ENCODE measurements around the gene AFAP1. TPM values are rescaled to one million over a fixed set of nuclear protein-coding genes. Genes with fewer than 3 reads are reported as not detected.

AFAP1 gene
- total RNA-seq, 1 experiment from 2014 or later, result 27.6 TPM

- Mint-ChIP-seq H3K4me3 (ENCODE audit: unreplicated experiment) (no peak overlapping the region), H3K4me1 (ENCODE audit: low read depth, unreplicated experiment) (no peaks in the 10 kb centered on the region), H3K9me3 (ENCODE audit: unreplicated experiment) (peaks cover 14% of the 10 kb centered on the region), H3K27ac (ENCODE audit: unreplicated experiment) (no peak overlapping the region), H3K36me3 (ENCODE audit: insufficient read depth, unreplicated experiment) (peaks cover 6% of the 10 kb centered on the region), H3K27me3 (ENCODE audit: insufficient read depth, unreplicated experiment) (no peaks in the 10 kb centered on the region)
- no peak for DNase-seq
- Histone ChIP-seq H3K36me3 (ENCODE audit: control insufficient read depth, insufficient read depth, low read length) (no peaks in the 10 kb centered on the region), H3K27me3 (replicated peaks; ENCODE audit: control insufficient read depth, insufficient read depth, low read length) (no peaks in the 10 kb centered on the region), H3K4me3 (ENCODE audit: low read depth, low read length) (no peak overlapping the region), H3K9me3 (no peaks in the 10 kb centered on the region), H3K4me1 (no peaks in the 10 kb centered on the region)
- no TSS peak for BruUV-seq (replicated peaks)
- POLR2A ChIA-PET, result no interaction called here
- intact Hi-C loops (cut with micrococcal nuclease; ENCODE audit: unreplicated experiment), result no loop called here
- CTCF ChIA-PET, result no interaction called here
- TF ChIP-seq CTCF (IDR thresholded peaks at IDR 0.05; ENCODE audit: insufficient read depth in 1 of 2, low read depth in 1 of 2, low read length in 1 of 2, severe bottlenecking in 1 of 2, unreplicated experiment in 1 of 2), result no peak
Measured at GRCh38 chr4:7726665-7727413, 212.8 kb downstream of the AFAP1 start.

GRCh38 chr4:7725951-7726350, 213.7 kb downstream of the AFAP1 start:
- no peaks in the 10 kb centered on the region for H3K27me3 Mint-ChIP-seq (ENCODE audit: insufficient read depth, unreplicated experiment)

GRCh38 chr4:7723625-7724024, 216.0 kb downstream of the AFAP1 start:
- BruUV-seq (replicated peaks), result no TSS peak
- no peaks in the 10 kb centered on the region for H3K36me3 ChIP-seq (ENCODE audit: control insufficient read depth, insufficient read depth, low read length)
- ChIA-PET CTCF (no interaction called here), POLR2A (no interaction called here)
- peaks cover 7% of the 10 kb centered on the region; the same call in 1 of the 2 replicates for H3K4me1 ChIP-seq
- no peaks in the 10 kb centered on the region for H3K27me3 ChIP-seq (replicated peaks; ENCODE audit: control insufficient read depth, insufficient read depth, low read length)
- intact Hi-C loops (cut with micrococcal nuclease; ENCODE audit: unreplicated experiment), result no loop called here
- H3K36me3 Mint-ChIP-seq (ENCODE audit: insufficient read depth, unreplicated experiment), result peaks cover 6% of the 10 kb centered on the region
- DNase-seq, result no peak
- no peak overlapping the region for H3K4me3 Mint-ChIP-seq (ENCODE audit: unreplicated experiment)
- no peak for TF ChIP-seq CTCF (IDR thresholded peaks at IDR 0.05; ENCODE audit: insufficient read depth in 1 of 2, low read depth in 1 of 2, low read length in 1 of 2, severe bottlenecking in 1 of 2, unreplicated experiment in 1 of 2)
- H3K4me3 ChIP-seq (ENCODE audit: low read depth, low read length), result no peak overlapping the region
- H3K27ac Mint-ChIP-seq (ENCODE audit: unreplicated experiment), result no peak overlapping the region
- H3K27me3 Mint-ChIP-seq (ENCODE audit: insufficient read depth, unreplicated experiment), result no peaks in the 10 kb centered on the region
- H3K9me3 ChIP-seq, result no peaks in the 10 kb centered on the region
- H3K4me1 Mint-ChIP-seq (ENCODE audit: low read depth, unreplicated experiment), result no peaks in the 10 kb centered on the region
- peaks cover 14% of the 10 kb centered on the region for H3K9me3 Mint-ChIP-seq (ENCODE audit: unreplicated experiment)

More at GRCh38 chr4:7725951-7726350, 213.7 kb downstream of the AFAP1 start:
- H3K9me3 Mint-ChIP-seq (ENCODE audit: unreplicated experiment), result peaks cover 14% of the 10 kb centered on the region
- no peaks in the 10 kb centered on the region for H3K36me3 ChIP-seq (ENCODE audit: control insufficient read depth, insufficient read depth, low read length)
- no peak overlapping the region for H3K27ac Mint-ChIP-seq (ENCODE audit: unreplicated experiment)
- no peaks in the 10 kb centered on the region for H3K4me1 Mint-ChIP-seq (ENCODE audit: low read depth, unreplicated experiment)
- no TSS peak for BruUV-seq (replicated peaks)
- DNase-seq, result no peak
- intact Hi-C loops (cut with micrococcal nuclease; ENCODE audit: unreplicated experiment), result no loop called here
- H3K36me3 Mint-ChIP-seq (ENCODE audit: insufficient read depth, unreplicated experiment), result peaks cover 6% of the 10 kb centered on the region
- no peaks in the 10 kb centered on the region for H3K27me3 ChIP-seq (replicated peaks; ENCODE audit: control insufficient read depth, insufficient read depth, low read length)
- TF ChIP-seq CTCF (IDR thresholded peaks at IDR 0.05; ENCODE audit: insufficient read depth in 1 of 2, low read depth in 1 of 2, low read length in 1 of 2, severe bottlenecking in 1 of 2, unreplicated experiment in 1 of 2), result no peak
- no peaks in the 10 kb centered on the region for H3K4me1 ChIP-seq
- ChIA-PET CTCF (no interaction called here), POLR2A (interaction anchor here (0.6 kb wide), 2 partner anchors 286 to 522 kb away, joined by 3 to 4 read pairs; no protein-coding TSS in a partner anchor)
- no peak overlapping the region for H3K4me3 Mint-ChIP-seq (ENCODE audit: unreplicated experiment)
- no peak overlapping the region for H3K4me3 ChIP-seq (ENCODE audit: low read depth, low read length)
- H3K9me3 ChIP-seq, result no peaks in the 10 kb centered on the region

Data from Caco-2 (cell line).